Fibroblast of pulmonary artery (primary cell): ENCODE results near the gene SIGLEC9.

Experiments used
- DNase-seq: peaks from one replicate; pipeline ENCODE4 v3.0.0-alpha.2; 2010; ENCODE audit warnings: low read depth
- H3K4me3 ChIP-seq: replicated peaks from 2 replicates; pipeline ENCODE4 v1.5.1; 2011; ENCODE audit warnings: low read depth, mild to moderate bottlenecking, control low read depth, low read length, moderate library complexity
- TF ChIP-seq, protein P1 (sequence below): IDR thresholded peaks from 2 replicates; pipeline ENCODE4 v1.5.1; 2011; ENCODE audit warnings: mild to moderate bottlenecking, control low read depth, low read length, inconsistent platforms; ENCODE audit errors: missing control alignments

Gene SIGLEC9

DNA sequence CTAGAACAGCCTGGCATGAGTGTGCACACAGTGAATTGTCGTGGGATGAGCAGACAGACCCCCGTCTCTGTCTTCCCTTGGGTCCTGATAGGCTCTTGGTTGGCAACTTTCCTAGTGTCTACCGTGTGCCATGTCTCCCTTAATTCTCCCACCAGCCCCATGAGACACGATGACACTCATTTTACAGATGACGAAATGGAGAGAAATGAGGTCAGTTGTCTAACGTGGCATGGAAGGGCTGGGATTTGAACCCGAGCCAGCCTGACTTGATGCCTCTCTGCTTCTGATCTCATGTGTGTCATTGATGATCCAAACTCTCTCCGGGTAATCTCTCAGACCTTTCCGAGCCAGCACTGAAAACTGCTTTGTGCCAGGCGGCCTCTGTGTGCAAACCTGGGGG, 33.6 kb upstream of the SIGLEC9 start:
- H3K4me3 ChIP-seq: no peak overlapping the region
- TF ChIP-seq, protein P1, sequence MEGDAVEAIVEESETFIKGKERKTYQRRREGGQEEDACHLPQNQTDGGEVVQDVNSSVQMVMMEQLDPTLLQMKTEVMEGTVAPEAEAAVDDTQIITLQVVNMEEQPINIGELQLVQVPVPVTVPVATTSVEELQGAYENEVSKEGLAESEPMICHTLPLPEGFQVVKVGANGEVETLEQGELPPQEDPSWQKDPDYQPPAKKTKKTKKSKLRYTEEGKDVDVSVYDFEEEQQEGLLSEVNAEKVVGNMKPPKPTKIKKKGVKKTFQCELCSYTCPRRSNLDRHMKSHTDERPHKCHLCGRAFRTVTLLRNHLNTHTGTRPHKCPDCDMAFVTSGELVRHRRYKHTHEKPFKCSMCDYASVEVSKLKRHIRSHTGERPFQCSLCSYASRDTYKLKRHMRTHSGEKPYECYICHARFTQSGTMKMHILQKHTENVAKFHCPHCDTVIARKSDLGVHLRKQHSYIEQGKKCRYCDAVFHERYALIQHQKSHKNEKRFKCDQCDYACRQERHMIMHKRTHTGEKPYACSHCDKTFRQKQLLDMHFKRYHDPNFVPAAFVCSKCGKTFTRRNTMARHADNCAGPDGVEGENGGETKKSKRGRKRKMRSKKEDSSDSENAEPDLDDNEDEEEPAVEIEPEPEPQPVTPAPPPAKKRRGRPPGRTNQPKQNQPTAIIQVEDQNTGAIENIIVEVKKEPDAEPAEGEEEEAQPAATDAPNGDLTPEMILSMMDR: no peak
- DNase-seq: no peak

DNA sequence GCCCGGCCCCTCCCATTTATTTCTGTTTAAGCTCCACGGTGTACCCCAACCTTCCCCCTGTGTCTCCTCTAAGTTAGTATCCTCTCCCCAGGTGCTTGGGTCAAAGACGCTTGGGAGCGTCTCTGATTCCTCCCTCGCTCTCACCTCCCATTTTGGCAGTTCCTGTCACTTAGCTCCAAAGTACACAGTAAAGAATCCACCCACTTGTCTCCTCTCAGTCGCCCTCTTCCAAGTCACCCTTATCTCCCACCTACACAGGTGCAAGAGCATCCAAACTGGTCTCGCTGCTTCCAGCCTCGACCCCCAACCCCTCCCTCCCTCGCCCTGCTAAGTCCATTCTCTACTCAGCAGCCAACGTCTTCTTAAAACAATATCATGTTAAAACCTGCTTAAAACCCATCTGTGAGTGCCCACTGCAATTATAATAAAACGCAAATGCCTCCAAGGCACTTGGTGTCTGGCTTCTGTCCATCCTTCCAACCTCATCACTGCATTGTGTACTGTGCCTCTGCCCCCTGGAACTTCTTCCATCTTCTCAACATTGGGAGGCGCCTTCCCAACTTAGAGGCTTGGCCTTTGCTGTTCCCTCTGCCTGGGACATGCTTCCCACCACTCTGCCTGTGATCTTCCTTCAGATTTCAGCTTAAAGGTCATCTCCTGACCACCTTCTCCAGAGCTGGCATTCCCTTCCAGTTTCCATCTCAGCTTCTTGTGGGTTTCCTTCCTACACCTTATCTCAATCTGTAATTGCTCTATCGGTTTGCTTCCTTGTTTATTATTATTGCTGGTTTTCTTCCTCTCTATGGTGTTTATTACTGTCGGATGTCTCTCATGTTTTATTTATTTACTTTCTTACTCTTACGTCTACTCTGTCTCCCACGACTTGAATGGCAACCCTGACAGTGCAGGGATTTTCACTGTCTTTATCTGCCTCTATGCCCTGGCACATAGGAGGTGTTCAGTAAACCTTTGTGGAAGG, 32.5 kb upstream of the SIGLEC9 start:
- no peak overlapping the region for H3K4me3 ChIP-seq
- no peak for DNase-seq
- TF ChIP-seq, protein P1: no peak

DNA sequence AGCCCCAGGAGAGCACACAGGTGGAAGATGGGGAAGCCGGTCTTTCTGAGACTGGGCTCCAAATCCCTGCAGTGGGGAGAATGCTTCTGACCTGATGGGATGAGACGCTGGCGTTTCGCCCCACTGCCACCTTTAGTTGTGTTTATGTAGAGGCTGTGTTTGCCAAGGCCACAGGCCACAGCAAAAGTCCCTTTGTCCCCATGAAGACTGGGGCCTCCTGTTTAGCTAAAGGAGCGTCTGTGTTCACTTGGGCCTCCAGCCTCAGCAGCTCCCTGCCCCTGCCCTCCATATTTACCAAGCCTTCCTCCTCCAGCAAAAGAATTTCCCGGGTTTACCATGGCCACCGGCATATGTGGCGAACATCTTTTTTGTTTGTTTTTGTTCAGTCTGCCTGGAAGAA, 31.6 kb upstream of the SIGLEC9 start:
- TF ChIP-seq, protein P1: no peak
- DNase-seq: no peak
- H3K4me3 ChIP-seq: no peak overlapping the region

DNA sequence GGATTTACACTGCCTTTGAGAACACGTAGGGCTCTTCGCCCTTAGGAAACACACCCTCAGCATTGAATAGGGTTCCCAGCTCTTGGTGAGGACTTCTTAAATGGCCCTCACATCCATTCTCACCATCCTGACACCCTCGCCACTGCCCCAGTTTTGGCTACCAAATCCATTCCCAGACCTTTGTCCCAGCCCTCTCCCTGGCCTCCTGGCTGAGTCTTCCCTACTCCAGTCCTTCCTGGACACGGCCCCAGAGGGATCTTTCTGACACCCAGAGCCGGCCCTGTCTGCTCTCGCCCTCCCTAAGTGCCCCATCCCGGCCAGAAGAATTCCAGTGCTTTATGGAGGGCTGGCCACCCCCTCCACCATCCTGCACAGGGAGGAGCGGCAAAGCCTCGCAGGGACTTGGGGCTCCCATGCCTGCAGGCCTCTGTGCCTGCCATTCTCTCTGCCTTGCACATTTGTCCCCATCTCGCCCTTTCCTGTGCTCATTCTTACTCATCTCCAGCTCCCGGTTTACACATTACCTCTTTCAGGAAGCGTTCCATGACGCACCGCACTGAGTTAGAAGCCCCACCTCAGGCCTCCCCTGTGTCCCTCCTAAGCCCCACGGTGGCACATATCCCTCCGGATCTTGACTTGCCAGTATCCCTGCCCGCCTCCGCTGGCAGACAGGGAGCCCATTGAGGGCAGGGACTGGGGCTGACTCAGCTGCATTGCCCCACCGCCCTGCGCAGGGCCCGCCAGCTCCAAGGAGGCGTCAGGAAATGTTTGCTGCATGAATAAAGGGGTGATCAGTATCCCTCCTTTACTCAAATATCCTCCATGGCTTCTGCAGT, 31.0 kb upstream of the SIGLEC9 start:
- TF ChIP-seq, protein P1: no peak
- H3K4me3 ChIP-seq: no peak overlapping the region
- DNase-seq: no peak

DNA sequence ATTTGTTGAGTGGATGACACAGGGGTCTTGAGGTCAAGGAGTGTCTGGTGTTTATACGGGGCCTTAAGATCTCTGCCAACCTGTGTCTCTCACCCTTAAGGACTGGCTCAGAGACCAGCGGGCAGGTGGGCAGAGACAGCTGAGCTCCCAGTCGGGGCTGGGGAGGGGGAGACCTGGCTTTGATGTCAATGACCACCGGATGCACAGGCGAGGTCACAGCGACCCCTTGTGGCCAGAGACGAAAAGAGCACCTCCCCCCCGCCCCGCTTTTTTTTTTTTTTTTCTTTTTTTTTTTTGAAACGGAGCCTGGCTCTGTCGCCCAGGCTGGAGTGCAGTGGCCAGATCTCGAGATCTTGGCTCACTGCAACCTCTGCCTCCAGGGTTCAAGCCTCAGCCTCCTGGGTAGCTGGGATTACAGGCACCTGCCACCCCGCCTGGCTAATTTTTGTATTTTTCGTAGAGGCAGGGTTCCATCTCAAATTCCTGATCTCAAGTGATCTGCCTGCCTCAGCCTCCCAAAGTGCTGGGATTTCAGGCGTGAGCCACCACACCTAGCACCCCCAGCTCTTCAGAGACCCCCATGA, 29.9 kb upstream of the SIGLEC9 start:
- TF ChIP-seq, protein P1: peak; percentile 56
- DNase-seq: peak; percentile 12
- no peak overlapping the region for H3K4me3 ChIP-seq

DNA sequence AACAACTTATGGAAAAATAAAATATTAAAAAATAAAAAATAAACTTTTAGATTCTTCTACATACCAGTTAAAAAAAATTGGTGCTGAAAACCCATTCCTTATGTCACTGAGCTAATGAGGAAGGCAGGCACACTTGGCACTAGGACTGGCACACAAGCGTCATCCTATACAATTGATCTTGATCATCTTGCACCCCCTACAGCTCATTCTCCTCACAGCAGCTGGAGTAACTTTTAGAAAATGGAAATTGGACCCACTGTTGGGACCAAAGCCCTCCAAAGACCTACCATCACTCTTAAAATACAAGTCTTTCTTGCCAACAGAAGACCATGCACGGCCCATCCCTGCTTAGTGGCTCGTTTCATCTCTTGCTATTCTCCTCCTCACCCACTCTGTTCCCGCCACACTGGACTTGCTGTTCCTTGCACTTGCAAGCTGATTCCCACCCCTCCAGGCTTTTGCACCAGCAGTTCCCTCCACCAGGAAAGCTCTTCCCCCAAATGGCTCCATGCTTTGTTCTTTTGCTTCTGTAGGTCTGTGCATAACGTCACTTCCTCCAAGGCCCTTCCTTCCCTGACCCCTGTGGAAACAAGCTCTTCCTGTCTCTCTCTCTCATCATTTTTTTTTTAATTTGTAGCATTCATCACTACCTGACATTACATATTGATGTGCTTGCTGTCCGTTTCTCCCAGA, 28.1 kb upstream of the SIGLEC9 start:
- TF ChIP-seq, protein P1: peak; percentile 25
- H3K4me3 ChIP-seq: no peak overlapping the region
- peak; percentile 10 for DNase-seq
